ENCODE results near the gene DAPP1. TPM values are rescaled to one million over a fixed set of nuclear protein-coding genes. Genes with fewer than 3 reads are reported as not detected.
"Not testable (repeated sequence)": the region's sequence is repeated elsewhere in the genome, so short reads cannot be mapped to it uniquely, and the experiment has no call there.

The DAPP1 gene
- total RNA-seq (2022) (not detected in 2 replicates), Bru-seq, nascent RNA (percentile 9 among the genes with signal in this experiment), BruChase-seq, experiment 1, labeled RNA remaining after a 2-hour chase (percentile 3 among the genes with signal in this experiment), BruChase-seq, experiment 2, labeled RNA remaining after a 6-hour chase (percentile 6 among the genes with signal in this experiment)
- long read RNA-seq, result 0 reads

DNA sequence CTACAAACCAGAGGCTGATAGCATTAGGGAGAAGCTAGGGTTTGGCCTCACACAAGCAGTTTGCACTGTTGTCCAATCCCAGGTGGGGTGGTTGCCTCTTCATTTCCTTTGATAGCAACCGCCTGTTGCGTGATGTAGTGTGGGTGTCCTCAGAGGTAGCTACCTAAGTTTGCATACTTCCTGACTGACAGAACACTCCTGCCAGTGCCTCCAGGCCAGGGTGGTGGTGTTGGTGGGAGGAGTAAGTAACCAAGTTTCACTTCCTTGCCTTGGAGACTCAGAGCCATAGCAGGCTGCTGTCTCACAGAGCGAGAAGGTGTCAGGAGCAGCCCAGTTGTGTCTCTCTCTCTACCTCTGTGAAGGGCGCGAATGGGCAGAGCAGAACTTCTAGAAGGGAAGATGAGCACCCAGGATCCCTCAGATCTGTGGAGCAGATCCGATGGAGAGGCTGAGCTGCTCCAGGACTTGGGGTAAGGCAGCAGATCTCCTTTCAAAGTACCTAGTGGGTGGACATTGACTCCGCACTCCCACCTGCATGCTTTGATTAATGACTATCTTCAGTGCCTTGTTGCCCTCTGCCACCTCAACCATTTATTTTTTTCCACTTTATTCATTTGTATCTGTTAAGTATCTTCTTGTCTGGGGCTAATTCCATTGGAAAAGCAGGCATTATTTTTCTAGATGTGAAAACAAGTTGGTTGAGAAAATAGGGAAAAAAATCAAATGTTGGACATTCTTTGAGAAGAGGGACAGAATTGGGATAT lies at the start of gene DAPP1:
Gene DAPP1 (plus strand): TSS at position 283 of the 764 bp plus-strand sequence. CDS start 87 bp downstream, at position 370.
- ChIA-PET POLR2A (no interaction called here), CTCF (no interaction called here)
- TF ChIP-seq, protein P1, sequence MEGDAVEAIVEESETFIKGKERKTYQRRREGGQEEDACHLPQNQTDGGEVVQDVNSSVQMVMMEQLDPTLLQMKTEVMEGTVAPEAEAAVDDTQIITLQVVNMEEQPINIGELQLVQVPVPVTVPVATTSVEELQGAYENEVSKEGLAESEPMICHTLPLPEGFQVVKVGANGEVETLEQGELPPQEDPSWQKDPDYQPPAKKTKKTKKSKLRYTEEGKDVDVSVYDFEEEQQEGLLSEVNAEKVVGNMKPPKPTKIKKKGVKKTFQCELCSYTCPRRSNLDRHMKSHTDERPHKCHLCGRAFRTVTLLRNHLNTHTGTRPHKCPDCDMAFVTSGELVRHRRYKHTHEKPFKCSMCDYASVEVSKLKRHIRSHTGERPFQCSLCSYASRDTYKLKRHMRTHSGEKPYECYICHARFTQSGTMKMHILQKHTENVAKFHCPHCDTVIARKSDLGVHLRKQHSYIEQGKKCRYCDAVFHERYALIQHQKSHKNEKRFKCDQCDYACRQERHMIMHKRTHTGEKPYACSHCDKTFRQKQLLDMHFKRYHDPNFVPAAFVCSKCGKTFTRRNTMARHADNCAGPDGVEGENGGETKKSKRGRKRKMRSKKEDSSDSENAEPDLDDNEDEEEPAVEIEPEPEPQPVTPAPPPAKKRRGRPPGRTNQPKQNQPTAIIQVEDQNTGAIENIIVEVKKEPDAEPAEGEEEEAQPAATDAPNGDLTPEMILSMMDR (IDR thresholded peaks at IDR 0.05; ENCODE audit: insufficient read depth in 1 of 2, low read depth in 1 of 2, low read length in 1 of 2, severe bottlenecking in 1 of 2, unreplicated experiment in 1 of 2), result no peak
- Mint-ChIP-seq H3K9me3 (ENCODE audit: unreplicated experiment) (no peaks in the 10 kb centered on the region), H3K27me3 (ENCODE audit: insufficient read depth, unreplicated experiment) (peaks cover 3% of the 10 kb centered on the region), H3K4me3 (ENCODE audit: unreplicated experiment) (no peak within 1 kb of the TSS), H3K4me1 (ENCODE audit: low read depth, unreplicated experiment) (no peaks in the 10 kb centered on the region), H3K36me3 (ENCODE audit: insufficient read depth, unreplicated experiment) (no peaks in the 10 kb centered on the region), H3K27ac (ENCODE audit: unreplicated experiment) (no peak within 1 kb of the TSS)
- BruUV-seq (replicated peaks), result no TSS peak
- intact Hi-C loops (cut with micrococcal nuclease; ENCODE audit: unreplicated experiment), result no loop called here
- no peaks in the 10 kb centered on the region for H3K4me1 ChIP-seq
- no peak within 1 kb of the TSS for H3K4me3 ChIP-seq (ENCODE audit: low read depth, low read length)
- H3K36me3 ChIP-seq (ENCODE audit: control insufficient read depth, insufficient read depth, low read length), result no peaks in the 10 kb centered on the region
- H3K9me3 ChIP-seq, result no peaks in the 10 kb centered on the region
- H3K27me3 ChIP-seq (replicated peaks; ENCODE audit: control insufficient read depth, insufficient read depth, low read length), result no peaks in the 10 kb centered on the region
- DNase-seq, result no peak

DNA sequence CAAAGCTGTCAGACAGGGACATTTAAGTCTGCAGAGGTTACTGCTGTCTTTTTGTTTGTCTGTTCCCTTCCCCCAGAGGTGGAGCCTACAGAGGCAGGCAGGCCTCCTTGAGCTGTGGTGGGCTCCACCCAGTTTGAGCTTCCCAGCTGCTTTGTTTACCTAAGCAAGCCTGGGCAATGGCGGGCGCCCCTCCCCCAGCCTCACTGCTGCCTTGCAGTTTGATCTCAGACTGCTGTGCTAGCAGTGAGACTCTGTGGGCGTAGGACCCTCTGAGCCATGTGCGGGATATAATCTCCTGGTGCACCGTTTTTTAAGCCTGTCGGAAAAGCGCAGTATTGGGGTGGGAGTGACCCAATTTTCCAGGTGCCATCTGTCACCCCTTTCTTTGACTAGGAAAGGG lies 45.8 kb upstream of the DAPP1 start:
- H3K4me1 Mint-ChIP-seq (ENCODE audit: low read depth, unreplicated experiment); H3K36me3 ChIP-seq (ENCODE audit: control insufficient read depth, insufficient read depth, low read length); H3K4me1 ChIP-seq; H3K4me3 Mint-ChIP-seq (ENCODE audit: unreplicated experiment); H3K9me3 ChIP-seq; H3K27ac Mint-ChIP-seq (ENCODE audit: unreplicated experiment); intact Hi-C loops (cut with micrococcal nuclease; ENCODE audit: unreplicated experiment); H3K27me3 ChIP-seq (replicated peaks; ENCODE audit: control insufficient read depth, insufficient read depth, low read length); POLR2A ChIA-PET; DNase-seq; BruUV-seq (replicated peaks); H3K27me3 Mint-ChIP-seq (ENCODE audit: insufficient read depth, unreplicated experiment); H3K36me3 Mint-ChIP-seq (ENCODE audit: insufficient read depth, unreplicated experiment); H3K4me3 ChIP-seq (ENCODE audit: low read depth, low read length); CTCF ChIA-PET: not testable (repeated sequence)
- peaks cover 23% of the 10 kb centered on the region for H3K9me3 Mint-ChIP-seq (ENCODE audit: unreplicated experiment)

DNA sequence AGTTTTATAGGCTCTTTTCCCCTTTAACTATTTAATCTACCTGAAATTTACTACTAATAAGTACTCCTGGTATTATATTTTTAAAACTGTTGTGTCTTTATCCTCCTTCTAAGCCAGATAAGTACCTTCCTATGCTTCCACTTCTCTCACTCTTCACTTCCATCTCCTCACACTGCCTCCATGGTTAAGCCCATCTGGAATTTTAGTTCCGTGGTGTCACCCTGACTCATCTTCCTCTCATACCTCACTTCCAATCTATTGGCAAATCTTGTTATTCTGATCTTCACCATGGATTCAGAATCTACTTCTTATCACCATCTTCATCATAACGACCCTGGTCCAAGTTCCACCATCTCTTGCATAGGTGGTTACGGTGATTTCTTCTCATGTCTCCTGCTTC lies 32.7 kb upstream of the DAPP1 start:
- no TSS peak for BruUV-seq (replicated peaks)
- Mint-ChIP-seq H3K4me1 (ENCODE audit: low read depth, unreplicated experiment) (no peaks in the 10 kb centered on the region), H3K36me3 (ENCODE audit: insufficient read depth, unreplicated experiment) (no peaks in the 10 kb centered on the region), H3K27me3 (ENCODE audit: insufficient read depth, unreplicated experiment) (peaks cover 9% of the 10 kb centered on the region), H3K4me3 (ENCODE audit: unreplicated experiment) (no peak overlapping the region), H3K27ac (ENCODE audit: unreplicated experiment) (no peak overlapping the region), H3K9me3 (ENCODE audit: unreplicated experiment) (no peaks in the 10 kb centered on the region)
- intact Hi-C loops (cut with micrococcal nuclease; ENCODE audit: unreplicated experiment), result no loop called here
- ChIA-PET CTCF (no interaction called here), POLR2A (no interaction called here)
- Histone ChIP-seq H3K27me3 (replicated peaks; ENCODE audit: control insufficient read depth, insufficient read depth, low read length) (no peaks in the 10 kb centered on the region), H3K9me3 (no peaks in the 10 kb centered on the region), H3K36me3 (ENCODE audit: control insufficient read depth, insufficient read depth, low read length) (no peaks in the 10 kb centered on the region), H3K4me3 (ENCODE audit: low read depth, low read length) (no peak overlapping the region), H3K4me1 (no peaks in the 10 kb centered on the region)
- TF ChIP-seq, protein P1 (IDR thresholded peaks at IDR 0.05; ENCODE audit: insufficient read depth in 1 of 2, low read depth in 1 of 2, low read length in 1 of 2, severe bottlenecking in 1 of 2, unreplicated experiment in 1 of 2), result no peak
- no peak for DNase-seq

All from Caco-2 (cell line).